HEK293 (cell line): ENCODE data around the gene WDR18.
A peak's percentile ranks its signal among the peaks of the same experiment; 100 is the strongest.

ENCODE experiments used
- GLI2 ChIP-seq: fragments of 450-650 bp; formaldehyde crosslinking; IDR thresholded peaks from 2 replicates; pipeline ENCODE4; 2017; ENCODE audit warnings: missing biosample characterization, missing genetic modification characterization, low read depth, borderline replicate concordance
- GLIS1 ChIP-seq: fragments of 450-650 bp; formaldehyde crosslinking; IDR thresholded peaks from 2 replicates; pipeline ENCODE4 v1.5.1; 2016; ENCODE audit warnings: missing biosample characterization, missing genetic modification characterization
- GLIS2 ChIP-seq: fragments of 450-650 bp; formaldehyde crosslinking; IDR thresholded peaks from 2 replicates; pipeline ENCODE4 v1.5.1; 2016; ENCODE audit warnings: missing biosample characterization, missing genetic modification characterization
- HOXA7 ChIP-seq: sonication (generic); formaldehyde crosslinking; IDR thresholded peaks from 2 replicates; pipeline ENCODE4 v1.8.1; 2022; ENCODE audit warnings: missing genetic modification reagents, borderline replicate concordance
- IKZF3 ChIP-seq: fragments of 450-650 bp; IDR thresholded peaks from 2 replicates; pipeline ENCODE4 v1.5.0; 2018; ENCODE audit warnings: missing biosample characterization, mild to moderate bottlenecking, missing genetic modification characterization, moderate library complexity
- KLF7 ChIP-seq: fragments of 450-650 bp; formaldehyde crosslinking; IDR thresholded peaks from 2 replicates; pipeline ENCODE4 v1.5.1; 2016; ENCODE audit warnings: missing biosample characterization, missing genetic modification characterization, borderline replicate concordance
- OSR2 ChIP-seq: fragments of 450-650 bp; formaldehyde crosslinking; IDR thresholded peaks from 2 replicates; pipeline ENCODE4 v1.5.1; 2016; ENCODE audit warnings: missing biosample characterization, missing genetic modification characterization
- PRDM1 ChIP-seq: fragments of 450-650 bp; formaldehyde crosslinking; IDR thresholded peaks from 2 replicates; pipeline ENCODE4; 2016; ENCODE audit warnings: missing biosample characterization, missing genetic modification characterization
- SP2 ChIP-seq: fragments of 450-650 bp; formaldehyde crosslinking; IDR thresholded peaks from 2 replicates; pipeline ENCODE4 v1.5.1; 2016; ENCODE audit warnings: missing biosample characterization, missing genetic modification characterization
- ZBTB17 ChIP-seq: fragments of 450-650 bp; formaldehyde crosslinking; IDR thresholded peaks from 2 replicates; pipeline ENCODE4 v1.5.1; 2016; ENCODE audit warnings: missing biosample characterization, missing genetic modification characterization
- ZBTB20 ChIP-seq: fragments of 450-650 bp; formaldehyde crosslinking; IDR thresholded peaks from 2 replicates; pipeline ENCODE4 v1.5.1; 2016; ENCODE audit warnings: missing biosample characterization, missing genetic modification characterization
- ZBTB21 ChIP-seq: fragments of 450-650 bp; formaldehyde crosslinking; IDR thresholded peaks from 2 replicates; pipeline ENCODE4 v1.5.1; 2017; ENCODE audit warnings: missing biosample characterization, missing genetic modification characterization
- ZBTB8A ChIP-seq: fragments of 450-650 bp; formaldehyde crosslinking; IDR thresholded peaks from 2 replicates; pipeline ENCODE4 v1.5.1; 2016; ENCODE audit warnings: missing biosample characterization, missing genetic modification characterization
- ZNF138 ChIP-seq: fragments of 450-650 bp; formaldehyde crosslinking; IDR thresholded peaks from 2 replicates; pipeline ENCODE4 v1.5.1; 2016; ENCODE audit warnings: missing biosample characterization, missing genetic modification characterization, borderline replicate concordance
- ZNF169 ChIP-seq: fragments of 450-650 bp; formaldehyde crosslinking; IDR thresholded peaks from 2 replicates; pipeline ENCODE4 v1.5.1; 2016; ENCODE audit warnings: missing biosample characterization, missing genetic modification characterization
- ZNF23 ChIP-seq: fragments of 450-650 bp; formaldehyde crosslinking; IDR thresholded peaks from 2 replicates; pipeline ENCODE4 v1.5.1; 2016; ENCODE audit warnings: missing biosample characterization, missing genetic modification characterization, borderline replicate concordance
- ZNF239 ChIP-seq: fragments of 450-650 bp; formaldehyde crosslinking; IDR thresholded peaks from 2 replicates; pipeline ENCODE4 v1.5.1; 2016; ENCODE audit warnings: missing biosample characterization, missing genetic modification characterization
- ZNF335 ChIP-seq: fragments of 450-650 bp; formaldehyde crosslinking; conservative IDR thresholded peaks from 2 replicates; pipeline ENCODE4 v1.5.1; 2016; ENCODE audit warnings: missing biosample characterization, missing genetic modification characterization
- ZNF544 ChIP-seq: fragments of 450-650 bp; formaldehyde crosslinking; IDR thresholded peaks from 2 replicates; pipeline ENCODE4 v1.5.0; 2017; ENCODE audit warnings: missing biosample characterization, missing genetic modification characterization
- ZNF561 ChIP-seq: fragments of 450-650 bp; IDR thresholded peaks from 2 replicates; pipeline ENCODE4 v1.5.1; 2018; ENCODE audit warnings: missing biosample characterization, missing genetic modification characterization, borderline replicate concordance
- ZNF623 ChIP-seq: fragments of 450-650 bp; formaldehyde crosslinking; IDR thresholded peaks from 2 replicates; pipeline ENCODE4 v1.5.1; 2016; ENCODE audit warnings: missing biosample characterization, missing genetic modification characterization
- ZNF624 ChIP-seq: fragments of 450-650 bp; formaldehyde crosslinking; IDR thresholded peaks from 2 replicates; pipeline ENCODE4 v1.5.1; 2017; ENCODE audit warnings: missing biosample characterization, missing genetic modification characterization
- ZNF654 ChIP-seq: fragments of 450-650 bp; formaldehyde crosslinking; IDR thresholded peaks from 2 replicates; pipeline ENCODE4 v1.5.1; 2016; ENCODE audit warnings: low read depth, missing biosample characterization, missing genetic modification characterization
- ZNF664 ChIP-seq: fragments of 450-650 bp; formaldehyde crosslinking; IDR thresholded peaks from 2 replicates; pipeline ENCODE4 v1.5.1; 2016; ENCODE audit warnings: missing biosample characterization, missing genetic modification characterization
- ZNF677 ChIP-seq: fragments of 450-650 bp; IDR thresholded peaks from 2 replicates; pipeline ENCODE4 v1.5.0; 2018; ENCODE audit warnings: missing biosample characterization, mild to moderate bottlenecking, missing genetic modification characterization, moderate library complexity
- ZNF701 ChIP-seq: fragments of 450-650 bp; formaldehyde crosslinking; IDR thresholded peaks from 2 replicates; pipeline ENCODE4 v1.5.1; 2016; ENCODE audit warnings: missing biosample characterization, missing genetic modification characterization
- ZNF768 ChIP-seq: fragments of 450-650 bp; formaldehyde crosslinking; IDR thresholded peaks from 2 replicates; pipeline ENCODE4 v1.5.1; 2018; ENCODE audit warnings: missing biosample characterization, mild to moderate bottlenecking, missing genetic modification characterization
- ZNF791 ChIP-seq: fragments of 450-650 bp; formaldehyde crosslinking; IDR thresholded peaks from 2 replicates; pipeline ENCODE4 v1.5.1; 2016; ENCODE audit warnings: missing biosample characterization, missing genetic modification characterization
- ZSCAN16 ChIP-seq: fragments of 450-650 bp; formaldehyde crosslinking; IDR thresholded peaks from 2 replicates; pipeline ENCODE4 v1.5.1; 2016; ENCODE audit warnings: missing biosample characterization, missing genetic modification characterization
- TF ChIP-seq, protein P1 (sequence below): fragments of 450-650 bp; formaldehyde crosslinking; IDR thresholded peaks from 2 replicates; pipeline ENCODE4 v1.5.1; 2016; ENCODE audit warnings: missing biosample characterization, missing genetic modification characterization
- TF ChIP-seq, protein P2 (sequence below): fragments of 450-650 bp; formaldehyde crosslinking; IDR thresholded peaks from 2 replicates; pipeline ENCODE4 v1.5.1; 2016; ENCODE audit warnings: missing biosample characterization, missing genetic modification characterization
- TF ChIP-seq, protein P3 (sequence below): fragments of 450-650 bp; formaldehyde crosslinking; IDR thresholded peaks from 2 replicates; pipeline ENCODE4 v1.5.1; 2016; ENCODE audit warnings: missing biosample characterization, missing genetic modification characterization
- TF ChIP-seq, protein P4 (sequence below): fragments of 450-650 bp; formaldehyde crosslinking; IDR thresholded peaks from 2 replicates; pipeline ENCODE4 v1.5.1; 2016; ENCODE audit warnings: missing biosample characterization, missing genetic modification characterization

Gene WDR18

DNA sequence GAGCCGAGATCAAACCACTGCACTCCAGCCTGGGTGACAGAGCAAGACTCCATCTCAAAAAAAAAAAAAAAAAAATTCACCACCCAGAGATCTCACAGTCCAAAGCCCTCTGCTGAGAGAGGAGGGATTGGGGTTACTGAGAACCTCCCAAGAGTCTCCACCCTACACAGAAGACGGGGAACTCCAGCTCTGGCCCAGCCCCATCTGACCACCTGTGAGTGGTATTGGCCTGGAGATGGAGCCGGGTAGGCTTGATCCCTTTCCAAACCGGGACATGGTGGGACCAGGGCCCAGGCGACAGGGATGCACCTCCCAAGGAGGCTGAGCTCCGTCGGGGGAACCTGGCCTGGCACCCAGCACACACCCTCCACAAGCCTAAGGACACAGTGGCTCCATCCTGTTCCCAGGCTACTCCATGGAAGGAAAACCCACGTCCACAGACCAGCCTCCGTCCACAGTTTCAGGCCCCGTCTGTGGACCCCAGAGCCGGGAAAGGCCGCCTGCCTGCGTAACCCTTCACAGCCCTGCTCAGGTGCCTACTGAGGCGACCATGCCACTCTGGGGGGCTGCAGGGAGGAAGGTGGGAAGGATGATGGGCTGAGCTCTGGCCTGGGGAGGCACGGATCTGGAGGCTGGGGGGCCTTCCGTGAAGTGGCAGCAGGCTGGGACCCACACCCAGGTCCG, 34.9 kb downstream of the WDR18 start (continued):
- TF ChIP-seq KLF7 (no peak), ZNF23 (tag by site-specific recombination) (no peak), OSR2 (tag by site-specific recombination) (no peak), ZNF654 (tag by site-specific recombination) (no peak), ZNF138 (tag by site-specific recombination) (no peak), ZBTB21 (no peak), ZNF791 (tag by site-specific recombination) (no peak), GLIS1 (peak; percentile 84), GLI2 (tag by site-specific recombination) (no peak), ZNF623 (tag by site-specific recombination) (no peak), ZBTB17 (tag by site-specific recombination) (peak; percentile 71), ZNF624 (tag by site-specific recombination) (no peak), ZNF664 (tag by site-specific recombination) (no peak), ZSCAN16 (tag by site-specific recombination) (no peak), HOXA7 (no peak), ZNF677 (tag by site-specific recombination) (no peak), SP2 (peak; percentile 64), ZNF561 (tag by site-specific recombination) (no peak), ZNF768 (tag by site-specific recombination) (no peak), PRDM1 (tag by site-specific recombination) (no peak), GLIS2 (tag by site-specific recombination) (peak; percentile 56; the same call in 1 of the 2 replicates), IKZF3 (tag by site-specific recombination) (peak; percentile 61; the same call in 1 of the 2 replicates), ZBTB20 (tag by site-specific recombination) (no peak), ZNF239 (tag by site-specific recombination) (no peak), ZNF701 (tag by site-specific recombination) (no peak), ZNF335 (tag by site-specific recombination) (no peak; the same call in none of the 2 replicates), ZNF169 (no peak), ZBTB8A (no peak), ZNF544 (tag by site-specific recombination) (no peak)
- TF ChIP-seq, protein P1, sequence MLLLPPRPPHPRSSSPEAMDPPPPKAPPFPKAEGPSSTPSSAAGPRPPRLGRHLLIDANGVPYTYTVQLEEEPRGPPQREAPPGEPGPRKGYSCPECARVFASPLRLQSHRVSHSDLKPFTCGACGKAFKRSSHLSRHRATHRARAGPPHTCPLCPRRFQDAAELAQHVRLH (tag by site-specific recombination): no peak
- TF ChIP-seq, protein P2, sequence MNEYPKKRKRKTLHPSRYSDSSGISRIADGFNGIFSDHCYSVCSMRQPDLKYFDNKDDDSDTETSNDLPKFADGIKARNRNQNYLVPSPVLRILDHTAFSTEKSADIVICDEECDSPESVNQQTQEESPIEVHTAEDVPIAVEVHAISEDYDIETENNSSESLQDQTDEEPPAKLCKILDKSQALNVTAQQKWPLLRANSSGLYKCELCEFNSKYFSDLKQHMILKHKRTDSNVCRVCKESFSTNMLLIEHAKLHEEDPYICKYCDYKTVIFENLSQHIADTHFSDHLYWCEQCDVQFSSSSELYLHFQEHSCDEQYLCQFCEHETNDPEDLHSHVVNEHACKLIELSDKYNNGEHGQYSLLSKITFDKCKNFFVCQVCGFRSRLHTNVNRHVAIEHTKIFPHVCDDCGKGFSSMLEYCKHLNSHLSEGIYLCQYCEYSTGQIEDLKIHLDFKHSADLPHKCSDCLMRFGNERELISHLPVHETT (tag by site-specific recombination): 0 out of 2 replicates have a peak, but pooled peaks have one; percentile 24
- TF ChIP-seq, protein P3, sequence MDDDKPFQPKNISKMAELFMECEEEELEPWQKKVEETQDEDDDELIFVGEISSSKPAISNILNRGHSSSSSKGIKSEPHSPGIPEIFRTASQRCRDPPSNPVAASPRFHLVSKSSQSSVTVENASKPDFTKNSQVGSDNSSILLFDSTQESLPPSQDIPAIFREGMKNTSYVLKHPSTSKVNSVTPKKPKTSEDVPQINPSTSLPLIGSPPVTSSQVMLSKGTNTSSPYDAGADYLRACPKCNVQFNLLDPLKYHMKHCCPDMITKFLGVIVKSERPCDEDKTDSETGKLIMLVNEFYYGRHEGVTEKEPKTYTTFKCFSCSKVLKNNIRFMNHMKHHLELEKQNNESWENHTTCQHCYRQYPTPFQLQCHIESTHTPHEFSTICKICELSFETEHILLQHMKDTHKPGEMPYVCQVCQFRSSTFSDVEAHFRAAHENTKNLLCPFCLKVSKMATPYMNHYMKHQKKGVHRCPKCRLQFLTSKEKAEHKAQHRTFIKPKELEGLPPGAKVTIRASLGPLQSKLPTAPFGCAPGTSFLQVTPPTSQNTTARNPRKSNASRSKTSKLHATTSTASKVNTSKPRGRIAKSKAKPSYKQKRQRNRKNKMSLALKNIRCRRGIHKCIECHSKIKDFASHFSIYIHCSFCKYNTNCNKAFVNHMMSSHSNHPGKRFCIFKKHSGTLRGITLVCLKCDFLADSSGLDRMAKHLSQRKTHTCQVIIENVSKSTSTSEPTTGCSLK (tag by site-specific recombination): no peak
- TF ChIP-seq, protein P4, sequence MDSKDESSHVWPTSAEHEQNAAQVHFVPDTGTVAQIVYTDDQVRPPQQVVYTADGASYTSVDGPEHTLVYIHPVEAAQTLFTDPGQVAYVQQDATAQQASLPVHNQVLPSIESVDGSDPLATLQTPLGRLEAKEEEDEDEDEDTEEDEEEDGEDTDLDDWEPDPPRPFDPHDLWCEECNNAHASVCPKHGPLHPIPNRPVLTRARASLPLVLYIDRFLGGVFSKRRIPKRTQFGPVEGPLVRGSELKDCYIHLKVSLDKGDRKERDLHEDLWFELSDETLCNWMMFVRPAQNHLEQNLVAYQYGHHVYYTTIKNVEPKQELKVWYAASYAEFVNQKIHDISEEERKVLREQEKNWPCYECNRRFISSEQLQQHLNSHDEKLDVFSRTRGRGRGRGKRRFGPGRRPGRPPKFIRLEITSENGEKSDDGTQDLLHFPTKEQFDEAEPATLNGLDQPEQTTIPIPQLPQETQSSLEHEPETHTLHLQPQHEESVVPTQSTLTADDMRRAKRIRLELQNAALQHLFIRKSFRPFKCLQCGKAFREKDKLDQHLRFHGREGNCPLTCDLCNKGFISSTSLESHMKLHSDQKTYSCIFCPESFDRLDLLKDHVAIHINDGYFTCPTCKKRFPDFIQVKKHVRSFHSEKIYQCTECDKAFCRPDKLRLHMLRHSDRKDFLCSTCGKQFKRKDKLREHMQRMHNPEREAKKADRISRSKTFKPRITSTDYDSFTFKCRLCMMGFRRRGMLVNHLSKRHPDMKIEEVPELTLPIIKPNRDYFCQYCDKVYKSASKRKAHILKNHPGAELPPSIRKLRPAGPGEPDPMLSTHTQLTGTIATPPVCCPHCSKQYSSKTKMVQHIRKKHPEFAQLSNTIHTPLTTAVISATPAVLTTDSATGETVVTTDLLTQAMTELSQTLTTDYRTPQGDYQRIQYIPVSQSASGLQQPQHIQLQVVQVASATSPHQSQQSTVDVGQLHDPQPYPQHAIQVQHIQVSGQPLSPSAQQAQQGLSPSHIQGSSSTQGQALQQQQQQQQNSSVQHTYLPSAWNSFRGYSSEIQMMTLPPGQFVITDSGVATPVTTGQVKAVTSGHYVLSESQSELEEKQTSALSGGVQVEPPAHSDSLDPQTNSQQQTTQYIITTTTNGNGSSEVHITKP (tag by site-specific recombination): peak; percentile 100
